Calu3 (cell line): Measurements from ENCODE around the gene OBI1. TPM values are rescaled to one million over a fixed set of nuclear protein-coding genes. Genes with fewer than 3 reads are reported as not detected.

ENCODE experiments used
- BruUV-seq: library from RNA; stranded (reverse); fragments of 400-500 nt; replicated peaks from 2 replicates; lab custom pipeline; 2021; lab: Mats Ljungman, UMichigan
- CTCF ChIA-PET: fragments of 300-600 bp; sonication (Branson Sonifier 250); formaldehyde crosslinking; loops from one replicate; lab custom pipeline; 2022; ENCODE audit warnings: antibody characterized with exemption; lab: Charles Lee
- DNase-seq: peaks from one replicate; pipeline ENCODE4 v3.0.0; 2022
- H3K27ac Mint-ChIP-seq: one replicate; pipeline ENCODE4 v1.8.0; 2022; ENCODE audit warnings: mixed read lengths; ENCODE audit not compliant: unreplicated experiment
- H3K27me3 Mint-ChIP-seq: one replicate; pipeline ENCODE4 v1.8.0; 2022; ENCODE audit warnings: mixed read lengths; ENCODE audit not compliant: unreplicated experiment
- H3K36me3 Mint-ChIP-seq: one replicate; pipeline ENCODE4 v1.8.0; 2022; ENCODE audit warnings: mild to moderate bottlenecking, moderate library complexity, mixed read lengths; ENCODE audit not compliant: insufficient read depth, unreplicated experiment
- H3K4me1 Mint-ChIP-seq: one replicate; pipeline ENCODE4 v1.8.0; 2022; ENCODE audit warnings: mild to moderate bottlenecking, low read depth, mixed read lengths; ENCODE audit not compliant: unreplicated experiment
- H3K4me3 Mint-ChIP-seq: one replicate; pipeline ENCODE4 v1.8.0; 2022; ENCODE audit warnings: mild to moderate bottlenecking, low read depth, moderate library complexity, mixed read lengths; ENCODE audit not compliant: unreplicated experiment
- H3K9me3 Mint-ChIP-seq: one replicate; pipeline ENCODE4 v1.8.0; 2022; ENCODE audit warnings: low read depth, mixed read lengths; ENCODE audit not compliant: unreplicated experiment
- CTCF ChIP-seq: fragments of 200-600 bp; IDR thresholded peaks from one replicate; pipeline ENCODE4 v1.8.0; 2022; ENCODE audit warnings: antibody characterized with exemption; ENCODE audit not compliant: unreplicated experiment
- intact Hi-C: fragments of 100-400 bp; cut with micrococcal nuclease; formaldehyde crosslinking; loops from one replicate; pipeline ENCODE4 v1.10.0; 2022; ENCODE audit not compliant: unreplicated experiment
- total RNA-seq: library from RNA; stranded (reverse); gene quantifications from 2 replicates; pipeline ENCODE4 v1.2.3, GENCODE V29; 2022

OBI1 gene
- total RNA-seq, 1 experiment from 2014 or later: 5.9 TPM

- no peak for TF ChIP-seq CTCF
- DNase-seq: no peak
- H3K36me3 Mint-ChIP-seq: no peaks in the 10 kb centered on the region
- no peaks in the 10 kb centered on the region for H3K4me1 Mint-ChIP-seq
- BruUV-seq: no TSS peak
- no peaks in the 10 kb centered on the region for H3K9me3 Mint-ChIP-seq
- CTCF ChIA-PET: no interaction called here
- intact Hi-C loops: no loop called here
- H3K27me3 Mint-ChIP-seq: no peaks in the 10 kb centered on the region
- no peak overlapping the region for H3K27ac Mint-ChIP-seq
- H3K4me3 Mint-ChIP-seq: no peak overlapping the region
Observed at GRCh38 chr13:78576261-78576660, 82.7 kb downstream of the OBI1 start.

- H3K36me3 Mint-ChIP-seq: no peaks in the 10 kb centered on the region
- BruUV-seq: no TSS peak
- CTCF ChIA-PET: no interaction called here
- intact Hi-C loops: no loop called here
- H3K4me3 Mint-ChIP-seq: no peak overlapping the region
- no peaks in the 10 kb centered on the region for H3K9me3 Mint-ChIP-seq
- DNase-seq: no peak
- H3K27me3 Mint-ChIP-seq: no peaks in the 10 kb centered on the region
- H3K4me1 Mint-ChIP-seq: no peaks in the 10 kb centered on the region
- no peak overlapping the region for H3K27ac Mint-ChIP-seq
- no peak for TF ChIP-seq CTCF
Observed at GRCh38 chr13:78572459-78572858, 86.5 kb downstream of the OBI1 start.

- Mint-ChIP-seq H3K9me3 (no peaks in the 10 kb centered on the region), H3K36me3 (no peaks in the 10 kb centered on the region)
- CTCF ChIA-PET: no interaction called here
Observed at GRCh38 chr13:78569029-78569428, 89.9 kb downstream of the OBI1 start.

GRCh38 chr13:78566631-78567030 lies 92.3 kb downstream of the OBI1 start:
- intact Hi-C loops: no loop called here
- CTCF ChIA-PET: no interaction called here
- no peak for DNase-seq
- H3K4me3 Mint-ChIP-seq: no peak overlapping the region
- H3K27me3 Mint-ChIP-seq: no peaks in the 10 kb centered on the region
- no peak for TF ChIP-seq CTCF
- no TSS peak for BruUV-seq
- H3K27ac Mint-ChIP-seq: no peak overlapping the region
- H3K9me3 Mint-ChIP-seq: no peaks in the 10 kb centered on the region
- no peaks in the 10 kb centered on the region for H3K36me3 Mint-ChIP-seq
- no peaks in the 10 kb centered on the region for H3K4me1 Mint-ChIP-seq

More at GRCh38 chr13:78569029-78569428, 89.9 kb downstream of the OBI1 start:
- BruUV-seq: no TSS peak
- no peak overlapping the region for H3K27ac Mint-ChIP-seq
- H3K4me3 Mint-ChIP-seq: no peak overlapping the region
- no peaks in the 10 kb centered on the region for H3K4me1 Mint-ChIP-seq
- H3K27me3 Mint-ChIP-seq: no peaks in the 10 kb centered on the region
- intact Hi-C loops: no loop called here
- no peak for DNase-seq
- TF ChIP-seq CTCF: no peak

Other genes with a start within 250 kb of the OBI1 start
- 1.0 and 1.5 TPM in 2 replicates for gene POU4F1, start 55.6 kb downstream of the OBI1 start, total RNA-seq